ENCODE measurements around the gene MAGEB6.
"Not testable (repeated sequence)": the region's sequence is repeated elsewhere in the genome, so short reads cannot be mapped to it uniquely, and the experiment has no call there.

DNA sequence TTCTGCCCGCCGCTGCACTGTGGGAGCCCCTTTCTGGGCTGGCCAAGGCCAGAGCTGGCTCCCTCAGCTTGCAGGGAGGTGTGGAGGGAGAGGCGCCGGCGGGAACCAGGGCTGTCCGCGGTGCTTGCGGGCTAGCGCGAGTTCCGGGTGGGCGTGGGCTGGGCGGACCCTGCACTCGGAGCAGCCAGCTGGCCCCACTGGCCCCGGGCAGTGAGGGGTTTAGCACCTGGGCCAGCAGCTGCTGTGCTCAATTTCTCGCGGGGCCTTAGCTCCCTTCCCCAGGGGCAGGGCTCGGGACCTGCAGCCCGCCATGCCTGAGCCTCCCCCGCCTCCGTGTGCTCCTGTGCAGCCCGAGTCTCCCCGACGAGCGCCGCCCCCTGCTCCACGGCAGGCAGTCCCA lies 12.5 kb downstream of the MAGEB6 start:
- not testable (repeated sequence) for TF ChIP-seq POLR2A (IDR thresholded peaks at IDR 0.05)
- TF ChIP-seq, protein P1, sequence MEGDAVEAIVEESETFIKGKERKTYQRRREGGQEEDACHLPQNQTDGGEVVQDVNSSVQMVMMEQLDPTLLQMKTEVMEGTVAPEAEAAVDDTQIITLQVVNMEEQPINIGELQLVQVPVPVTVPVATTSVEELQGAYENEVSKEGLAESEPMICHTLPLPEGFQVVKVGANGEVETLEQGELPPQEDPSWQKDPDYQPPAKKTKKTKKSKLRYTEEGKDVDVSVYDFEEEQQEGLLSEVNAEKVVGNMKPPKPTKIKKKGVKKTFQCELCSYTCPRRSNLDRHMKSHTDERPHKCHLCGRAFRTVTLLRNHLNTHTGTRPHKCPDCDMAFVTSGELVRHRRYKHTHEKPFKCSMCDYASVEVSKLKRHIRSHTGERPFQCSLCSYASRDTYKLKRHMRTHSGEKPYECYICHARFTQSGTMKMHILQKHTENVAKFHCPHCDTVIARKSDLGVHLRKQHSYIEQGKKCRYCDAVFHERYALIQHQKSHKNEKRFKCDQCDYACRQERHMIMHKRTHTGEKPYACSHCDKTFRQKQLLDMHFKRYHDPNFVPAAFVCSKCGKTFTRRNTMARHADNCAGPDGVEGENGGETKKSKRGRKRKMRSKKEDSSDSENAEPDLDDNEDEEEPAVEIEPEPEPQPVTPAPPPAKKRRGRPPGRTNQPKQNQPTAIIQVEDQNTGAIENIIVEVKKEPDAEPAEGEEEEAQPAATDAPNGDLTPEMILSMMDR (IDR thresholded peaks at IDR 0.05), result not testable (repeated sequence)

Measured in Peyer's patch (tissue), 4 donors.